Osteocyte (in vitro differentiated cells): ENCODE measurements around the gene CCL26. TPM values are rescaled to one million over a fixed set of nuclear protein-coding genes. Genes with fewer than 3 reads are reported as not detected.
A peak's percentile ranks its signal among the peaks of the same experiment; 100 is the strongest.

ENCODE experiments used
- DNase-seq: peaks from one replicate; pipeline ENCODE4 v3.0.0; 2021; ENCODE audit warnings: mixed read lengths; ENCODE audit not compliant: unreplicated experiment; ENCODE audit errors: extremely low spot score
- H3K27ac Mint-ChIP-seq: one replicate; pipeline ENCODE4 v1.8.0; 2021; ENCODE audit warnings: mild to moderate bottlenecking, mixed read lengths; ENCODE audit not compliant: unreplicated experiment
- H3K27me3 Mint-ChIP-seq: one replicate; pipeline ENCODE4 v1.8.0; 2021; ENCODE audit warnings: mixed read lengths; ENCODE audit not compliant: unreplicated experiment
- H3K36me3 Mint-ChIP-seq: one replicate; pipeline ENCODE4 v1.8.0; 2021; ENCODE audit warnings: mixed read lengths; ENCODE audit not compliant: unreplicated experiment
- H3K4me1 Mint-ChIP-seq: one replicate; pipeline ENCODE4 v1.8.0; 2021; ENCODE audit warnings: mixed read lengths; ENCODE audit not compliant: unreplicated experiment
- H3K4me3 Mint-ChIP-seq: one replicate; pipeline ENCODE4 v1.8.0; 2021; ENCODE audit warnings: mild to moderate bottlenecking, moderate library complexity, mixed read lengths; ENCODE audit not compliant: unreplicated experiment
- H3K9me3 Mint-ChIP-seq: one replicate; pipeline ENCODE4 v1.8.0; 2021; ENCODE audit warnings: mixed read lengths; ENCODE audit not compliant: unreplicated experiment
- total RNA-seq: library from RNA; stranded (reverse); gene quantifications from 2 replicates; pipeline ENCODE4 v1.2.1, GENCODE V29; 2021
- TF ChIP-seq, protein P1 (sequence below): fragments of 200-600 bp; sonication (generic); IDR thresholded peaks from 2 replicates; pipeline ENCODE4 v1.5.0; 2021; ENCODE audit warnings: antibody characterized with exemption, mild to moderate bottlenecking, moderate library complexity

CCL26 gene
- total RNA-seq, 1 donor from 2014 or later, result not detected

DNA sequence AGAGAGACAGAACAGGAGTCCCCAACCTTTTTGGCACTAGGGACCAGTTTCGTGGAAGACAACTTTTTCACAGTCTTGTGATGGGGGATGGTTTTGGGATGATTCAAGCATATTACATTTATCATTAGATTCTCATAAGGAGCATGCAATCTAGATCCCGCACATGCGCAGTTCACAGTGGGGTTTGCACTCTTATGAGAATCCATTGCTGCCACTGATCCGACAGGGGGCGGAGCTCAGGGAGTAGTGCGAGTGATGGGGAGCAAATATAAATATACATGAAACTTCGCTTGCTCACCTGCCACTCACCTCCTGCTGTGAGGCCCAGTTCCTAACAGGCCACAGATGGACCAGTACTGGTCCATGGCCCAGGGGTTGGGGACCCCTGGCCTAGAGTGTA lies 14.2 kb downstream of the CCL26 start:
- Mint-ChIP-seq H3K4me1 (peaks cover 12% of the 10 kb centered on the region), H3K27ac (no peak overlapping the region), H3K9me3 (no peaks in the 10 kb centered on the region), H3K36me3 (no peaks in the 10 kb centered on the region), H3K4me3 (no peak overlapping the region), H3K27me3 (no peaks in the 10 kb centered on the region)
- no peak for DNase-seq
- TF ChIP-seq, protein P1, sequence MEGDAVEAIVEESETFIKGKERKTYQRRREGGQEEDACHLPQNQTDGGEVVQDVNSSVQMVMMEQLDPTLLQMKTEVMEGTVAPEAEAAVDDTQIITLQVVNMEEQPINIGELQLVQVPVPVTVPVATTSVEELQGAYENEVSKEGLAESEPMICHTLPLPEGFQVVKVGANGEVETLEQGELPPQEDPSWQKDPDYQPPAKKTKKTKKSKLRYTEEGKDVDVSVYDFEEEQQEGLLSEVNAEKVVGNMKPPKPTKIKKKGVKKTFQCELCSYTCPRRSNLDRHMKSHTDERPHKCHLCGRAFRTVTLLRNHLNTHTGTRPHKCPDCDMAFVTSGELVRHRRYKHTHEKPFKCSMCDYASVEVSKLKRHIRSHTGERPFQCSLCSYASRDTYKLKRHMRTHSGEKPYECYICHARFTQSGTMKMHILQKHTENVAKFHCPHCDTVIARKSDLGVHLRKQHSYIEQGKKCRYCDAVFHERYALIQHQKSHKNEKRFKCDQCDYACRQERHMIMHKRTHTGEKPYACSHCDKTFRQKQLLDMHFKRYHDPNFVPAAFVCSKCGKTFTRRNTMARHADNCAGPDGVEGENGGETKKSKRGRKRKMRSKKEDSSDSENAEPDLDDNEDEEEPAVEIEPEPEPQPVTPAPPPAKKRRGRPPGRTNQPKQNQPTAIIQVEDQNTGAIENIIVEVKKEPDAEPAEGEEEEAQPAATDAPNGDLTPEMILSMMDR, result no peak

DNA sequence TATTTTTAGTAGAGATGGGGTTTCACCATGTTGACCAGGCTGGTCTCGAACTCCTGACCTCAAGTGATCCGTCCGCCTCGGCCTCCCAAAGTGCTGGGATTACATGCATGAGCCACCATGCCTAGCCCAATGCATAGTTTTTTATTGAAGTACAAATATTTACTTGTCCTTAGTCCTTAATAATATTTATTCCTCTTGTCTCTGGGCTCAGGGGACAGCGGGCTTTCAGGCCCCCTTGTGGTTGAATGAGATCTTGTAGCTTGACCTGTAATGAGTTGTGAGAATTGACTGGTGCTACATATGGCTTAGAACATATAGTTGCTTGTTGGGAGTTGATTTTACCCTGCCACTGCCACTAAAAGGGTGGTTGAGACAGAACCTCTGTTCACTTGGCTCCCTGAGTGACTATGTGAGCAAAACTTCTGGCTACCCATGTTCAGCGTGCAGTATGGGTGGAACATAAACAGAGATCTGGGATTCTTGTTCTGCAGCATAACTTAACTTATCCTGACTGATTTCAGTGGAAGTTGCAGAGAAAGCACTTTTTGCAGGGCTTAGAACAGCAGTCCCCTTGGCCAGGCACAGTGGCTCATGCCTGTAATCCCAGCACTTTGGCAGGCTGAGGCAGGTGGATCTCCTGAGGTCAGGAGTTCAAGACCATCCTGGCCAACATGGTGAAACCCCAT lies 14.9 kb downstream of the CCL26 start:
- H3K4me3 Mint-ChIP-seq, result no peak overlapping the region
- no peak overlapping the region for H3K27ac Mint-ChIP-seq
- TF ChIP-seq, protein P1, result peak; percentile 57
- H3K9me3 Mint-ChIP-seq, result no peaks in the 10 kb centered on the region
- peaks cover 9% of the 10 kb centered on the region for H3K4me1 Mint-ChIP-seq
- H3K27me3 Mint-ChIP-seq, result no peaks in the 10 kb centered on the region
- H3K36me3 Mint-ChIP-seq, result no peaks in the 10 kb centered on the region
- no peak for DNase-seq

DNA sequence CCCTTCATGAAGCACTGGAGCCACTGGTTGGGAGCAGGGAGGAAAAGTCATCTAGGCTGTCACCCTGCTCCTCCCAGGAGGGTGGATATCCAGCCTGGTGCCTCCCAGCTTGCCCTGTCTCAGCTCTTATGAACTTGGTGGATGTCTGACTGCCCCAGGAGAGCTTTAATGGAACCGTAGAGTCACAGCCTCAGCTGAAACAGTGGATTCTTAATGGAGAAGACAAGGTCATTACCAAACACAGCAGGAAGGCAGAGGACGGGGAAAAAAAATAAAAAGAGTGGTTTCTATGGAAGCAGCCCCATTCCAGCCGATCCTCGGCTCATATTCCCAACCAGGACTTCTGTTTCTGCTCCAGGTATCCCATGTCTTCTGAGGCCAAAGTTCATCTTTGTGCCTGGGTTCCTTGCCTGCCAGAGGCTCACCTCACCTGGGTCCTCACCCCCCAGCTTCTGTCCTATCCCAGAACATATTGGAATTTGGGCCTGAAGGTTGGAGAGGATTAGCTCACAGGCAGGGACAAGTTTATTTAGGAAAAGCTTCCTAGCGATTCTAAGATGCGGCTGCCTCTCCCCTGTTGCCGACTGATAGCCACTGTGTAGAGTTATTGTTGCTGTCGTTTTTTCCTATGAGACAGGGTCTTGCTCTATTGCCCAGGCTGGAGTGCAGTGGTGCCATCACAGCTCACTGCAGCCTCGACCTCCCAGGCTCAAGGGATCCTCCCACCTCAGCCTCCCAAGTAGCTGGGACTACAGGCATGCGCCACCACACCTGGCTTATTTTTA lies 15.6 kb downstream of the CCL26 start:
- Mint-ChIP-seq H3K4me3 (no peak overlapping the region), H3K4me1 (peaks cover 9% of the 10 kb centered on the region), H3K36me3 (no peaks in the 10 kb centered on the region), H3K9me3 (no peaks in the 10 kb centered on the region), H3K27ac (no peak overlapping the region), H3K27me3 (no peaks in the 10 kb centered on the region)
- no peak for DNase-seq
- TF ChIP-seq, protein P1, result no peak

DNA sequence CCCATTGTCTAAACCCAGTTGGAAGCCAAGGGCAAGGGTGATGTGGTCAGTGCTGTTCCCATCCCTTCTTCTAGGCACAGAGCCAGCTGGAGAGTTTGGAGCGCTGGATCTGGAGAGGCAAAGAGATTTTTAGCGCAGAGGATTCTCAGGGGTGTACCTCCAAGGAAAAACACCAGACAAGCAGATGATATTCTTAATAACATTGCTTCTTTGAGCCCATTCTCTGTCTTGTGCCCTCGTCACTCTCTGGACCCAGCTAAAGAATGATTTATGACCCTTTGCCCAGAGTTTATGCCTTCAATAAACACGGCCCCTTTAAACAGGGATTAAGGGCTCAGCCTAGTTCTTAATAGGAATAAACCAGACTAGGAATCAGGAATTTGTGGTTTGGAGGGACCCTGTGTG lies 28.6 kb downstream of the CCL26 start:
- Mint-ChIP-seq H3K27me3 (peaks cover 2% of the 10 kb centered on the region), H3K36me3 (peaks cover 1% of the 10 kb centered on the region), H3K4me3 (no peak overlapping the region), H3K27ac (no peak overlapping the region), H3K4me1 (peaks cover 16% of the 10 kb centered on the region), H3K9me3 (no peaks in the 10 kb centered on the region)
- DNase-seq, result no peak
- TF ChIP-seq, protein P1, result no peak

DNA sequence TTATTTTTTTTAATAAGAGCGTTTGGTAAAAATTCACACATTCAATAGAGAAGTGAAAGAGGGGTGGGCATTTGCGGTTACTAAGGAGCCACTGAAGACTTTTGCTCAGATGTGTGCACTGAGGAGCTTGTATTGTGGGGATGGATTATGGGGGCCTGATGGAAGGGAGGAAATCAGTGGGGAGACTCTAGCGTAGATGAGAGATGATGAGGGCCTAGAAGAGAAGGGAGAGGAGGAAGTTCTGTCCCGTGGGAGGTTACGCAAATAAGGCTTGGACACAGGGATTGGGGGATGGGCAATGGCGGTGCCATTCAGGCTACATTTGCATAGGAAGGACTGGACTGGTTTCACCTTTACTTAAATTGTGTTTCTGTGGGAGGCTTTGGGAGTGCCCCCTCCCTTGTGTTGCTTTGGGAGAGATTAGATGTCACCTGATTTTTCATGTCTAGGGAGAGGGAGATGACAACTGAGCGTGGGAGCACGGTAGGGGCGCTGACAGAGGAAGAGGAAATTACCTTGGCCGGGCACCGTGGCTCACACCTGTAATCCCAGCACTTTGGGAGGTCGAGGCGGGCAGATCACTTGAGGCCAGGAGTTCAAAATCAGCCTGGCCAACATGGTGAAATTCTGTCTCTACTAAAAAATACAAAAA lies 31.0 kb downstream of the CCL26 start:
- H3K4me3 Mint-ChIP-seq, result no peak overlapping the region
- H3K9me3 Mint-ChIP-seq, result no peaks in the 10 kb centered on the region

More for the DNA sequence above, 31.0 kb downstream of the CCL26 start:
- H3K27ac Mint-ChIP-seq, result no peak overlapping the region
- TF ChIP-seq, protein P1, result no peak
- H3K36me3 Mint-ChIP-seq, result peaks cover 4% of the 10 kb centered on the region
- H3K27me3 Mint-ChIP-seq, result peaks cover 2% of the 10 kb centered on the region
- no peak for DNase-seq
- H3K4me1 Mint-ChIP-seq, result peaks cover 36% of the 10 kb centered on the region
